Esophagus muscularis mucosa (tissue), 4 donors: Measurements from ENCODE around the gene CCL15.

ENCODE experiments used
- EP300 ChIP-seq: sonication (generic); formaldehyde crosslinking; IDR thresholded peaks from one replicate; pipeline ENCODE4 v1.6.1; 2017; ENCODE audit warnings: antibody characterized with exemption
- POLR2A ChIP-seq: fragments of 450-650 bp; IDR thresholded peaks from one replicate; pipeline ENCODE4 v1.6.1; 2017; ENCODE audit warnings: antibody characterized with exemption, moderate library complexity, mild to moderate bottlenecking, low read depth
- POLR2AphosphoS5 ChIP-seq, 2 donors: sonication (generic); formaldehyde crosslinking; IDR thresholded peaks; one replicate each; pipeline ENCODE4 v1.6.1; 2017; ENCODE audit warnings: antibody characterized with exemption in 2 of 2
- TF ChIP-seq, protein P1 (sequence below), 3 experiments: fragments of 200-600 bp in 2 of 3; fragments of 450-650 bp in 1 of 3; sonication (generic) in 2 of 3; IDR thresholded peaks; one replicate each; pipeline ENCODE4 v1.5.1; 2017 to 2019; ENCODE audit warnings: antibody characterized with exemption in 3 of 3, mild to moderate bottlenecking in 2 of 3, moderate library complexity in 1 of 3

- TF ChIP-seq, protein P1, sequence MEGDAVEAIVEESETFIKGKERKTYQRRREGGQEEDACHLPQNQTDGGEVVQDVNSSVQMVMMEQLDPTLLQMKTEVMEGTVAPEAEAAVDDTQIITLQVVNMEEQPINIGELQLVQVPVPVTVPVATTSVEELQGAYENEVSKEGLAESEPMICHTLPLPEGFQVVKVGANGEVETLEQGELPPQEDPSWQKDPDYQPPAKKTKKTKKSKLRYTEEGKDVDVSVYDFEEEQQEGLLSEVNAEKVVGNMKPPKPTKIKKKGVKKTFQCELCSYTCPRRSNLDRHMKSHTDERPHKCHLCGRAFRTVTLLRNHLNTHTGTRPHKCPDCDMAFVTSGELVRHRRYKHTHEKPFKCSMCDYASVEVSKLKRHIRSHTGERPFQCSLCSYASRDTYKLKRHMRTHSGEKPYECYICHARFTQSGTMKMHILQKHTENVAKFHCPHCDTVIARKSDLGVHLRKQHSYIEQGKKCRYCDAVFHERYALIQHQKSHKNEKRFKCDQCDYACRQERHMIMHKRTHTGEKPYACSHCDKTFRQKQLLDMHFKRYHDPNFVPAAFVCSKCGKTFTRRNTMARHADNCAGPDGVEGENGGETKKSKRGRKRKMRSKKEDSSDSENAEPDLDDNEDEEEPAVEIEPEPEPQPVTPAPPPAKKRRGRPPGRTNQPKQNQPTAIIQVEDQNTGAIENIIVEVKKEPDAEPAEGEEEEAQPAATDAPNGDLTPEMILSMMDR (IDR thresholded peaks at IDR 0.05) = no peak
- no peak for TF ChIP-seq POLR2A
- TF ChIP-seq POLR2AphosphoS5 (IDR thresholded peaks at IDR 0.05) = no peak
- TF ChIP-seq EP300 = no peak
Measured at GRCh38 chr17:35981246-35981645, 20.1 kb downstream of the CCL15 start, which contains the start of gene CCL16.
